AG09319 (cell line): Measurements from ENCODE around the gene LIFR.
A peak's percentile ranks its signal among the peaks of the same experiment; 100 is the strongest.
"Not testable (repeated sequence)": the region's sequence is repeated elsewhere in the genome, so short reads cannot be mapped to it uniquely, and the experiment has no call there.

Experiments
- DNase-seq: peaks from one replicate; pipeline ENCODE4 v3.0.0-alpha.2; 2010; ENCODE audit warnings: low read depth; ENCODE audit errors: extremely low read depth
- CTCF ChIP-seq: IDR thresholded peaks from 2 replicates; pipeline ENCODE4 v1.5.1; 2011; ENCODE audit warnings: low read depth, mild to moderate bottlenecking, inconsistent platforms, low read length, moderate library complexity

Gene LIFR

GRCh38 chr5:38600329-38601045 lies 44.0 kb upstream of the LIFR start:
- no peak for TF ChIP-seq CTCF
- DNase-seq, result no peak

GRCh38 chr5:38599751-38600150 lies 43.3 kb upstream of the LIFR start:
- not testable (repeated sequence) for DNase-seq

- DNase-seq, result no peak
- no peak for TF ChIP-seq CTCF
Observed at GRCh38 chr5:38598994-38599617, 42.7 kb upstream of the LIFR start.

GRCh38 chr5:38598296-38598993 lies 42.0 kb upstream of the LIFR start:
- DNase-seq, result no peak
- TF ChIP-seq CTCF, result no peak

- TF ChIP-seq CTCF, result no peak
- DNase-seq, result no peak
Observed at GRCh38 chr5:38596981-38597380, 40.5 kb upstream of the LIFR start.

- TF ChIP-seq CTCF, result no peak
- DNase-seq, result peak; percentile 38
Observed at GRCh38 chr5:38595132-38595745, 38.8 kb upstream of the LIFR start.

GRCh38 chr5:38593959-38594358 lies 37.5 kb upstream of the LIFR start:
- TF ChIP-seq CTCF, result no peak
- no peak for DNase-seq
